HPDE6-E6E7 (cell line): ENCODE data around the gene HESX1.

Experiments used
- DNase-seq: peaks from one replicate; pipeline ENCODE4 v3.0.0; 2011; ENCODE audit warnings: missing footprints; ENCODE audit errors: extremely low spot score

The HESX1 gene

DNA sequence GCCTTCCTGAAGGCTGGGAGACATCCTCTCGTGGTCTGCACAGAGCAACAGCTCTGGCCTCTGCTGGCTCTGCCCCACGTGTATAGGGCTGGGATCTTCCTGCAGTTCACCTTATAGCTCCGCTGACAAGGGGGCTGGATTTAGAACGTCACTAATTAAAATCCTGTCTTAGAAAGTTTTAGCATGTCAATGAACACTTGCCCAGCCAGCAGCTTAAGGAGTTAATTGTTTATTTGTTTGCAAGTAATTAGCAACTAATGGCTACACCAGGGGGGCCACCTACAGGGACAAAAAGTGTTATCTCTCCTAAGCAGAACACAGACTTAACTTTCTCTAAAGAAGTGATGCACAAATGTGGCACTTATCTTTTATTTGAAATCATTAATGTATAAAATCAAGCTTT lies at the start of gene HESX1:
Gene HESX1 (minus strand): TSS at position 84 of the 403 bp plus-strand sequence. CDS start 60 bp downstream, at position 24.
- DNase-seq = no peak

DNA sequence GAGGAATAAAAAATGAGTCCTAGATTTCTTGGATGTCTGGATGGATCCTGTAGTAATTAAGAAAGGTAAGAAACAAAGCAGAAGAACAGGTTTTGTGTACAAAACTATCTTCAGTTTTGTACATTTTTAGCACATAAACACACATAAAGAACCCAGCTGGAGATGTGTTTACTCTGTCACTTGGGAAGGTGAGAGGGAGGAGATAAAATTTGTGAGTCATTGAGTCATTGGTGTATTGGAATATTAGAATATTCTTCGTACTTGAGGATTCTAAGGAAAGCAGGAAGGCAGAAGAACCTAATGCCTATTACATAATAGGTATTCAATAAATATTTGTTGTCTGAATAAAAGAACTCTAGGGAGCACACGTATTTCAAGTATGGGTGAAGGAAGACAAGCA lies 45.2 kb upstream of the HESX1 start:
- no peak for DNase-seq

DNA sequence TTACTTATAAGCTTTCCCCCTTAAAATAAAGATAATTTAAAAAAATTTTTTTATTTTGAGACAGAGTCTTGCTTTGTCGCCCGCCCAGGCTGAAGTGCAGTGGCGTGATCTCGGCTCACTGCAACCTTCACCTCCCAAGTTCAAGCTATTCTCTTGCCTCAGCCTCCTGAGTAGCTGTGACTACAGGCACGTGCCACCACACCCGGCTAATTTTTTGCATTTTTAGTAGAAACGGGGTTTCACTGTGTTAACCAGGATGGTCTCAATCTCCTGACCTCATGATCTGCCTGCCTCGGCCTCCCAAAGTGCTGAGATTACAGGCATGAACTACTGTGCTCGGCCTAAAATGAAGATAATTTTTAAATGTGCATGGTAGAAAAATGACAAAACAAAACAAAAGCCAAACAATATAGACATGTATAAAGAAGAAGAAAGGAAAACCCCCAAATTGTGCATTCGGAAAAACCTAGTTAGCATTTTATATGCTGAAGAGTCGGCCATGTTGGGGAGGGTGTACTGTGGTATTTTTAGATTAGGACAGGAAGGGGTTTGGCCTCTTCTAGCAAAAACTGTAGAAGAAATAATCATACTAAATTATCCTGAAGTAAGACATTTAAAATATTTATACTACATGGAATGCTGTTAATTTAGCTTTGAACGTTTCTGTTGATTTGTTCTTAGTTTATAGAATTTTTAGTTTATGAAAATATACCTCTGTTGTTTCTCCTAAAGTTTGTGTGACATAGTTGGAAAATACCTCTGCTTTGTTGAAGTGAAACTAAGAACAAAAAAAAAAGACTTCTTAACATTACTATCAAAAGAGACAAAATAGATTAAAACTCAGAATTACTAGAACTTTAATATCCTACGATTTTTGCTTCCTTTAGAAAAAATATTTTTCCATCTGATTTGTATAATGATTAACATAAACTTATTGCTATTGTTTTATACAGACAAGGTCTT lies 35.1 kb upstream of the HESX1 start:
- no peak for DNase-seq

DNA sequence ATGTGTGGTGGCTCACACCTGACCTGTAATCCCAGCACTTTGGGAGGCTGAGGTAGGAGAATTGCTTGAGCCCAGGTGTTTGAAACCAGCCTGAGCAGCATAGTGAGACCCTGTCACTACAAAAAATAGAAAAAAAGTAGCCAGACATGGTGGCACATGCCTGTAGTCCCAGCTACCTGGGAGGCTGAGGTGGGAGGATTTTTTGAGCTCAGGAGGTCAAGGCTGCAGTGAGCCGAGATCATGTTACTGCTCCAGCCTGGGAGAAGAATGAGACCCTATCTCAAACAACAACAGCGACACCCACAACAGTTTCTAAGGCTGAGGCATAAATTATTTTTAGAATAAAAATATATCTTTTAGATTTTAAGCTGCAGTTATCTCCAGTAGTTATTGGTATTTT lies 34.0 kb upstream of the HESX1 start:
- no peak for DNase-seq

DNA sequence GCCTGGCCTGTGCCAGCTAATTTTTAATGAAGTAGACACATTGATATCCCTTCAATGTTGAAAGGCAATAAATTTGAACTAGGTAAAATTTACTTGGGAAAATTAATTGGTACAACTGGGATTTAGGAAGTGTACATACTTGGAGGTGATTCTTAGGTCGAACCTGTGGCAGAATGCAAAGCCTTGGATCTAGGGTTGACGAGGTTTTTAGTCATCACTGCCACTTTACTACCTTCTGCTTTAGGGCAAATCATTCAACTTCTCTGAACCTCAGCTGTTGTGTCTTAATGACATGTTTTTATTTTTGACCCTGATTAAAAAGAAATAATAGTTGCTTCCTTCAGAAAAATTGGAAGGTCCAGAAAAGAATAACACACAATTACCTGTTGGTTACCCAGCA lies 30.2 kb upstream of the HESX1 start:
- no peak for DNase-seq

DNA sequence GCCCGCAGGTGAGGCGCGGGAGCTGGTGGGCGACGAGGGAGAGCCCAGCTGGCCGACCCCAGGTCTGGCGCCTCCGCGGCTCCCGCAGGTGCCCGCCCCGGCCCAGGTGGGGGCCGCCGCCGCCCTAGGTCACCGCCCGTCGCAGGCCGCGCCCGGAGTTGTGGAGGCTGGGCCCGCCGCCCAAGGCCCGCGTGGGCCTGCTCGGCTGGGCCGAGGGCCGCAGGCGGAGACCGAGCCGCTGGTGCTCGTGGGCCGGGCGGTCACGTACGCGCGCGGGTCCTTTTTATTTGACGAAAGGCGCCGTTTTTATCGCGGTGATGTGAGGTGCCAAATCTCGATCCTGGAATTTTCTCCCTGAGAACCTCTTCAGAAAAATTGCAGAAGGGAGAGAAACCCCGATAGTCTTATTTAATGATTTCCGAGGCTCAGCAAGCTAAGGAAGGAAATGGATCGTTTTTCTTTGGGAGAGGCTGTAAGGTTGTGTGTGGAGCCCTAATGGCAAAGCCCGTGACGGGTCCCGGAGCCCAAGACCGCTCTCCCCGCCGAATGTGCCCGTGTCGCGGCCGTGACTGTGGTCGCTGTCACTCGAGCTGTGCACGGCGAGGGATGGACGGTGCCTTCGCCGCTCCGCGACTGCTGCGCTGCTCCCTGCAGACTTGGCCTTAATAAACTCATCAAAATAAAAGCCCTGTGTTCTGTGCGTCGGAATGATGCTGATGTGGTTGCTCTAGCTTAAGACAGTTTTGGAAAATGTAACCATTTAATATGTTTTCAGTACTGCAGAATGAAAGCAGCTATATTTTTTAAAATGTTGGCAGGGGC lies 28.4 kb upstream of the HESX1 start:
- no peak for DNase-seq

DNA sequence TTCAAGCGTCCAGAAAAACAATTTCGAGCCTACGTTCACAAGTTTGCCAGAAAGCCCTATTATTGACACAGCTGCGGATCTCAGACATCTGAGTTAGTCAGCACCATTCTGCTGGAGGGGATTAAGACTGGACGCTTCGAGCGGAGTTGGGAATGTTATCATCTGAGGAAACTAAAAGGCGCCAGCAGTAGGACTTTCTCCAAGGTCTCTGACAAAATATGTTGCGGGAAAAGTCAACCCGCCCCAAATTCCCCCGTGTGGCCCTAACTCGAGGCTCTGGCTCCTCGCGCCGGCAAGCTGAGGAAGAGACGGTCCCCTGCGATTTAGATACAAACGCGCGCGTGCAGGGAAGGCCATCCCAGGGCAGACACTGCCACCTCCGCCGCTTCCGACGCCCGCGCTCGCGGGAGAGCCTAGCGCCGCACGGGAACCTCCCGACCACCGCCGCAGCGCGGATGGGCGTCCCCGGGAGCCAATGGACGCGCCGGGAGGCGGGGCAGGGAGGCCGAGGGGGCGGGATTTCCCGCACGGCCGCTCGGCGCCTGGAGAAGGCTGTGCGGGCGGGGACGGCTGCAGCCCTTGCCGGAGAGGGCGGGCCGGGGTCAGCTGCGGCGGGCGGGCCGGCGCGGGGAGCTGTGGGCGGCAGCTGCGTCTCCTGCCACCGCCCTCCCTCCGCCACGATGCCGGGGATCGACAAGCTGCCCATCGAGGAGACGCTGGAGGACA lies 27.6 kb upstream of the HESX1 start, which contains the start of gene APPL1:
Gene APPL1 (plus strand): TSS at position 526 of the 726 bp plus-strand sequence. CDS start 155 bp downstream, at position 681.
- peak; percentile 48 for DNase-seq

DNA sequence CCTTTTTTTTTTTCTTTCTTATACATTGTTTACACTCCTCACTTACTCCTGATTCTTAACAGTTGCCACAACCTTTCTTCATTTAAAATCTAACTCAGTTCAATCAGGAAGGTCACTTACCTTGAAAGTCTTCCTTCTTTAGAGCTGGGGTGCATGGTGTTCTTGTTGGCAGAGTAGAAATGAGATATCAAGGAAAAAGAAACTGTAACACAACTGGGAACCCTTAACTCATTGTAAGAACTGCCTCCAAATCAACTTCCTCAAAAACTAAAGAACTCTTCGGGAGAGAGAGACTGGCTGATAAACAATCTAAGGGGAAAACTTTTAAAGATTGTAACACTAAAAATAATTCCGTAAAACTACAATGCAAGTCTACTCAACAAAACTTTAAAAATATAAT lies 26.4 kb upstream of the HESX1 start:
- no peak for DNase-seq

DNA sequence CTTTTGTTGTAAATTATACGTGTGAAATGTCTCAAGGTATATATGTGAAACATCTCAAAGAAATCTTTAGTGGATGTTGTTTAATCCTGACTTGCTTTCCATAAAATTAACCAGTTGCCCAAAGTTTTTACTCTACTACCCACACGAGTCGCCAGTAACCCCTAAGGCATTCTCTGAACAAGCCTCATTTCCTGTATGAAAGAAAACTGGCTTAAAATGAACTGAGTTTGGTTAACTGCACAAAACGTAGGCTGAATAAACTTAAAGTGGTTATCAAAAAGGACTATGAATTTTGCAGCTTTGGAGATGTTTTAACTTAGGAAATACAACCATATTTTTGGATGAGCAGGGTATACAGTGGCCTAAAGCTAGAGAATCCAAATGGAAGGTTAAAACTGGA lies 25.1 kb upstream of the HESX1 start:
- no peak for DNase-seq

DNA sequence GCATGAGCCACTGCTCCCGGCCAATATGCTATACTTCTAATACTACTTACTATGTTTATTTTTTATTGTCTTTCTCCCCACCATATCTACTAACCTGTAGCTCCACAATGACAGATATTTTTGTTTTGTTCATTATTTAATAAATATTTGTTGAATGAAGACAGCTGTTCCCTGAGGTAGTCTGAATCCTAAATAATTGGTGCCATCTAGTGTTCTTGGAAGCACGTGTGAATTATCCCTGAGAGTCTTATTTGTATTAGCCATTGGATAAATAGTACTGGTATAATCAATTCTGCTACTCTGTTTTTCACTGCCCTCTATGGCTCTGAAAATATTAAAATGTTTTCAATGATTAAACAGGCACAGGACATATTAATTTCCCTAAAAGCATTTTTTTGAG lies 22.1 kb upstream of the HESX1 start:
- DNase-seq = no peak

DNA sequence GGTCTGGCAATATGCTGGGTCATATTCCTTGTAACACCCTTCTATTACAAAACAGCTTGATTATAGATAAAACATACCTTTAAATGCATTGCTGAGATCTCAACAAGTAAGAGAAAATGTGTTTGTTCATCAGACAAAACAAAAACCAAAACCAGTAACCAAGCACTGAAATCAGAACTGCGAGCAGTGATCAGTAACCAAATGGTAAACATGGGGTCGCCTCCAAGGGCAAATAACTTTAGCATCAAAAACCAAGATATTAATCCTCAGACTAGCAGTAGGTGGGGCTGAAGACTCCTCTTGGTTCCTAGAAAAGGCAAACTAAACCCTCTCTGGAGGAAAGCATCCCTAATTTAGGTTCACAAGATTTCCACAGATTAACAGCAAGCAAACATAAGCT lies 6.6 kb upstream of the HESX1 start:
- no peak for DNase-seq

DNA sequence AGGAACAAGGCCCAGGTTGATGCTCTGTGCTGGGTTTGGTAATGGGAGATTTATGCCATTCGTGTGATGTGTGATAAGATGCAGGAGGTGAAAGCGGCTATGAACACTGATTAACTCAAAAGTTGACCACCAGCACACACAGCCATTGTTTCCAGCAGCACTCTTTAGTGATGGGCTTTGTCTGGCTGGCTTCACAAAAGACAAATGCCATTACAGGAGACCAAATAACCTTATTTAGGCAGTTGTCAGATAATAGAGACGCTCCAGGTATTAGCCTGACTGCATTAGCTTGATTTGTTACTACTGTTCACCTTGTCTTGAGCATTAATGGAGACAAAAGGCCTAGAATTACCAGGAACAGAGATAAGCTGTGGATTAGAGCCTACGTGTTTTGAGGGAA lies 5.1 kb downstream of the HESX1 start:
- no peak for DNase-seq

DNA sequence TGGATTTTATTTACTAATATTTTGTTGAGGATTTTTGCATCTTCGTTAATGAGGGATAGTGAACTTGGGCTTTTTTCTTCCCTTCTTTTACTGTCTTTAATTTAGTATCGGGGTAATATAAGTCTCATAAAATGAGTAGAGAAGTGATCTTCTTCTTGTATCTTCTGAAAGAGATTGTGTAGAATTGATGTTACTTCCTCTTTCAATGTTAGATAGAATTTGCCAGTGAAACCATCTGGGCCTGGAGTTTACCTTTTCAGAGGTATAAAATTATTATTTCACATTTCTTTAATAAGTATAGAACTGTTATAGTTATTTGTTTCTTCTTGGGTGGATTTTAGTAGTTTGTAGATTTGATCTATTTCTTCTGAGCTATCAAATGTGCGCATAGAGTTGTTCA lies 7.8 kb downstream of the HESX1 start:
- no peak for DNase-seq

DNA sequence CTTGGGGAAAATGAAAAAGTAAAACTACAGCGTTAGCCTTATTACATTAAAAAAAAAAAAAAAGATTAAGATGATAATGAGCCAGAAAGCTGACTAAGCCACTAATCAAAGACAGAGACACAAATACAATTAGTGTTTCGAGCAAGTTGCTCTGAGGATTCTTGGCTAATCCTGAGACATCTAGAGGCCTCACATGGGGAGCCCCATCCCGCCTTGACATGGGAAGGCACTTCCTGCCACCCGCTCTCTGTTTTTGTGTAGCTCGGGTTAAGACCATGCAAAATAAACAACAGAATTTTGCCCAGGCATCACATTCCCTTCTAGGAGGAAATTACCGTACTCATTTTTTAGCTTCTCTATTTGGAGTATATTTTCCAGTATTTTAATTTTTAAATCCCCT lies 15.3 kb downstream of the HESX1 start:
- DNase-seq = no peak

DNA sequence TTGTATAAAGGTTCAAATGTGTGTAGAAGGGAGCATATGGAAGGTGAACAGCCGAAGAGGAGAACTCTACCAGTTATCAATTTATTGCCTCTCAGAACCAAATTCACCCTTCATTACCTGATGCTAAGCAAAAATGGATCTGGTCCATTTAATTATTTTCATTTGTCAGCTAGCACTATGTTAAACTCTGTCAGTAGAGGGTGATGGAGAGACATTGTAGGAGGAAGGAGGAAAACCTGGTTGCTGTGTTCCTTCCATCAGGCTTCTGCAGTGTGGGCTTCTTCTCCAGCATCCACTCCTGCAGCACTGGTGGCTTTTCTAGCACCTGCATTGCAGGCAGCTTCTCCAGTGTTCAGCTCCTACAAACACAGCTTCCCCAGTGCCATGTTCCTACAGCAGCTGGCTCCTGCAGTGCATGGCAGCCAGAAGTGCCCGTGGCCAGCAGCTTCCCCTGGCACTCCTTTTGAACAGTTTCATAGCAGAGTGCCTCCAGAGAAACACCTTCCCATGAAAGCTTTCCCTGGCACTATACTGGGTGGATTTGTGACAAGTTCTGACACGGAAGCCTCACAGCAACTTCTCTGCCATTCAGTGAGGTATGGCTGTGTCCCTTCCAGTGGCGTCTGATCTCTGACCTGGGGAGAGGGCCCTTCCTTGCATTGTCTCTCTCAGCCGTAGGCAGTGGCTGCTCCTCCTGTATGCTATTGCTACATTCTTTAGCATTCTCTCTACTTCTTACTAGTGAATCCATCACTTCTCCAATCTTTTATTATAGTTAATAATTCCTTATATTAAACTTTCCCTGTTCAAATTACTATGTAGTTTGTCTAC lies 20.0 kb downstream of the HESX1 start:
- DNase-seq = no peak

DNA sequence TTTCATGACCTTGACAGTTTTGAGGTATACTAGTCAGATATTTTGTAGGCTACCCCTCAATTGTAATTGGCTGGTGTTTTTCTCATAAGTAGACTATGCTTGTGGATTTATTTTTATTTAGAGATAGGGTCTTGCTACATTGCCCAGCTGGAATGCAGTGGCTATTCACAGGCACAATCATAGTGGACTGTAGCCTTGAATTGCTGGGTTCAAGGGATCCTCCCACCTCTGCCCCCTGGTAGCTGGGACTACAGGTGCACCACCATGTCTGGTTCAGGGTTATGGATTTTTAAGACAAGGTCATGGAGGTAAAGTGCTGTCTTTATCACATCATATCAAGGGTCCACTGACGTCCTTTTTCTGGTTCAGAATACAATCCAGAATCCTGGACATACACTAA lies 23.7 kb downstream of the HESX1 start:
- no peak for DNase-seq

DNA sequence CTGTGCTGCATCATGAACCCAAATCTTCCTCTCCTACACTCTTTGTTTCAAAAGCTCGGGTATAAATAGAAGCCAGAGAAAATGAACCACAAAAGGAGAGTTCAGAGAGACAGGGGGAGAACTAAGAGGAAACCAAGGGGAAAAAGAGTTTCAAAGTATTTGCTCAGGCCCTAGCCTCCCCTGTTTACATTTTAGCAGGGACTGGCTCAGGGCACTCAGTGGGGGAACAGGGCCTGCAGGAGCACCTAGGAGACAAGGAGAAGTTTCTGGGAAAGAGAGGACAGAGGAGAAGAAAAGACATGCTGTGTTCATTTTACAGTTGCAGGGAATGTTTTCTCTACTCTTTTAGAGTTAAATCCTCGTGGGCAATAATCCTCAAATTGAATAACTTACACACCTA lies 26.1 kb downstream of the HESX1 start:
- DNase-seq = no peak

DNA sequence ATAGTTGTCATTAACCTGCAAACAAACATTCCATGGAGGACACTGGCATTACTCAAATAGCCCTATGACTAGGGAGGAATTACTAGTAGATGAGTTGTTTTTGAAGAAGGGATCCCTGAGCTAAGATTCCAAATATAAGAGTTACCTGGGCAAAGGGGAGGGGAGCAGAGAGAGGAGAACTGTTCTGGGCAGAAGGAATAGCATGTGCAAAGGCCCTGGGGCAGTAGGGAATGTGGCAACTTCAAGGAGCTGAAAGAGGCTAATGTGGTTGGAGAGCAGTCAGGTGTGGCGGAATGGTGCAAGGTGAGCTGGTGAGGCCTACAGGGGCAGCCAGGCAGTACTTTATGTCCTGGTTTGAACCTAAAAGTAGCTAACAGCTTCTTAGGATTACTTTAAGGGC lies 28.8 kb downstream of the HESX1 start:
- DNase-seq = no peak

DNA sequence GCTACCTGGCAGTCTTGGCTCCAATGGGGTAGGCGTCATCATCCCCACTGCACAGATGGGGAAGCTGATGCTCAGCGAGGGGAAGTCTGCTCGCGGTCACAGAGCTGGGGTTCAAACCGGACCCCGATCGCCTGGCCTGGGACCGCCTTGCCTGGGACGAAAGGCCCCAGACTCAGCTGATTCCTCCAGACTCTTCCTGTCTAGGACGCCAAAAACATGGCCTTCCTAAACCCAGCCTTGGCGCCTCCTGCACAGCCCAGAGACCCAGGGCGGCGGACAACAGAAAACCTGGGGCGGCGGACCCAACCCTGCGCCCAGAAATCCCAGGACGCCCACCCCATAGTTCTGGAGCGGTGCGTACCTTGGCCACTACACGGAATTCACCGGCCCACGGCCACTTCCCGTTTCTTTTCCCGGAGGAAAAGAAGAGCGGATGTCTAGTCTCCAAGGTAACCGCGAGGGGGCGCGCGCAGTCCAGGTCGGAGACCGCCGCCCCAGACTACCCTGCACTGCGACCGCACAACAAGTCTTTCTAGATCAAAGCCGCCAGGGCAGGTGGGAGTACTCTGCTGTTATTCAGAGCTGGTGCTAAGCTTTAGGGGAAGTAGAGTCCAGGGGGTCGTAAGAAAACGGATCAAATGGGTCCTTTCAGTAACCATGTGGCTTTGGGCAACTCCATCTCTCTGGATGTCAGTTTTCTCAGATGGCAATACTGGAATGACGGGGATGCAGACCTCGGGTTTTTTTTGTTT lies 29.7 kb downstream of the HESX1 start:
- peak; percentile 27 for DNase-seq

DNA sequence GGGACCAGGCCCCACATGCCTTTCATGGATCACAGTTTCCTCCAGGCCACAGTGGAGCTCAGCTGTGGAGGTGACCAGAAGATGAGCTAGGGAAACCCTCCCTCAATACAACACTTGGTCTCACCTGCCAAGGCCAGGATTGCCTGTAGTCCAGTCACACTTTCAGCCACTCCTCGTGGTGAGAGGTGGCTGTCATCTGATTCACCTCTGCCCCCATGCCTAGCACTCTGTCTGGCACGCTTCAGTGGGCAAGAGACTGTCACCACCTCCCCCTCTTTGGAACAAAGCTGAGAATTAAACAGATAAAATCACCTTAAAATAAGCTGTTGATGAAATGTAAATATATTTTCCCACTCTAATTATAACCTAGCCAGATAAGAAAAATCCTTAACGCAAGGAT lies 30.7 kb downstream of the HESX1 start:
- no peak for DNase-seq
